Loucy (cell line): ENCODE data around the gene GALNT18.

Source experiments
- H2AFZ ChIP-seq: fragments of 200-600 bp; sonication (generic); 2 replicates; pipeline ENCODE4 v1.6.0; 2016; ENCODE audit warnings: antibody characterized with exemption, mild to moderate bottlenecking, low read length, moderate library complexity
- H3F3A ChIP-seq: fragments of 200-600 bp; 2 replicates; pipeline ENCODE4 v1.6.0; 2016; ENCODE audit warnings: antibody characterized with exemption, low read depth, mild to moderate bottlenecking
- H3K27me3 ChIP-seq: fragments of 200-600 bp; sonication (generic); 2 replicates; pipeline ENCODE4 v1.6.1; 2014; ENCODE audit warnings: low read length, mild to moderate bottlenecking; ENCODE audit not compliant: insufficient read depth, poor library complexity, severe bottlenecking
- H3K36me3 ChIP-seq: fragments of 200-600 bp; sonication (generic); 2 replicates; pipeline ENCODE4 v1.6.1; 2016; ENCODE audit warnings: low read length; ENCODE audit not compliant: insufficient read depth
- H3K4me1 ChIP-seq: fragments of 200-600 bp; sonication (generic); 2 replicates; pipeline ENCODE4 v1.5.1; 2014; ENCODE audit warnings: low read length, mild to moderate bottlenecking; ENCODE audit not compliant: insufficient read depth, poor library complexity, severe bottlenecking
- H3K4me2 ChIP-seq: fragments of 200-600 bp; sonication (generic); 2 replicates; pipeline ENCODE4 v1.6.0; 2014; ENCODE audit warnings: antibody characterized with exemption, low read length, low read depth, mild to moderate bottlenecking; ENCODE audit not compliant: poor library complexity, severe bottlenecking
- H3K4me3 ChIP-seq: fragments of 200-600 bp; sonication (generic); 2 replicates; pipeline ENCODE4 v1.5.1; 2014; ENCODE audit warnings: low read length, mild to moderate bottlenecking, mixed read lengths; ENCODE audit not compliant: poor library complexity, severe bottlenecking
- H3K79me2 ChIP-seq: fragments of 200-600 bp; sonication (generic); 2 replicates; pipeline ENCODE4 v1.6.1; 2014; ENCODE audit warnings: low read length; ENCODE audit not compliant: insufficient read depth
- H3K9ac ChIP-seq: fragments of 200-600 bp; sonication (generic); 2 replicates; pipeline ENCODE4 v1.6.0; 2014; ENCODE audit warnings: mild to moderate bottlenecking, low read depth, low read length, moderate library complexity; ENCODE audit not compliant: poor library complexity, severe bottlenecking
- H3K9me2 ChIP-seq: fragments of 200-600 bp; sonication (generic); replicated peaks from 2 replicates; pipeline ENCODE4 v1.6.1; 2016; ENCODE audit warnings: low read depth, low read length, mixed read lengths
- H3K9me3 ChIP-seq: fragments of 200-600 bp; sonication (generic); 2 replicates; pipeline ENCODE4 v1.6.1; 2014; ENCODE audit warnings: mild to moderate bottlenecking, antibody characterized with exemption, low read length, low read depth; ENCODE audit not compliant: insufficient read depth
- H4K20me1 ChIP-seq: fragments of 200-600 bp; sonication (generic); 2 replicates; pipeline ENCODE4 v1.6.0; 2014; ENCODE audit warnings: antibody characterized with exemption, low read length, mild to moderate bottlenecking; ENCODE audit not compliant: insufficient read depth, poor library complexity, severe bottlenecking
- EZH2phosphoT487 ChIP-seq: fragments of 200-600 bp; IDR thresholded peaks from 2 replicates; pipeline ENCODE4 v1.6.1; 2018; ENCODE audit warnings: antibody characterized with exemption, mild to moderate bottlenecking, moderate library complexity, borderline replicate concordance
- TF ChIP-seq, protein P1 (sequence below): fragments of 200-600 bp; sonication (generic); conservative IDR thresholded peaks from 2 replicates; pipeline ENCODE4 v1.5.1; 2014; ENCODE audit warnings: mild to moderate bottlenecking, antibody characterized with exemption, low read length

The GALNT18 gene

DNA sequence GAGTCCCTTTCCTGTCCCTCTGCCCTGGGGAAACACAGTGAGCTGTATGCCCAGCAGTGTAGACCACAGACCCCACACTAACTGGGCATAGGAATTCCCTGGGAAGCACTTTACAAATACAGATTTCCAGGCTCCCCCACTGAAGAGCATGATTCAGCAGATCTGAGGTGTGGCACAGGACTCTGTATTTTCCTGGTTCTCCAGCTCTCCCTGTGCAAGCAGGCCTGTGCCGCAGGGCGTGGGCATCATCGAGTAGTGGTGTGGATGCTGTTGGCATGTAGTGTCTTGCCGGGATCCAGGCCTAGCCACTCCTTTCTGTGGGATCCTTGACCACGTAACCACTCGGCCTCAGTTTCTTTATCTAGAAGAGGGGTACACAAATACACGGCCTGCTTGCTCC lies 49.9 kb downstream of the GALNT18 start:
- Histone ChIP-seq H3K9me2 (no peaks in the 10 kb centered on the region), H3K79me2 (no peaks in the 10 kb centered on the region), H3K9me3 (no peaks in the 10 kb centered on the region), H3F3A (no peaks in the 10 kb centered on the region), H3K4me3 (no peak overlapping the region), H4K20me1 (no peaks in the 10 kb centered on the region), H3K4me2 (no peak overlapping the region), H3K9ac (no peak overlapping the region), H2AFZ (no peak overlapping the region), H3K36me3 (no peaks in the 10 kb centered on the region), H3K27me3 (no peaks in the 10 kb centered on the region), H3K4me1 (peaks cover 16% of the 10 kb centered on the region)
- no peak for TF ChIP-seq EZH2phosphoT487
- TF ChIP-seq, protein P1, sequence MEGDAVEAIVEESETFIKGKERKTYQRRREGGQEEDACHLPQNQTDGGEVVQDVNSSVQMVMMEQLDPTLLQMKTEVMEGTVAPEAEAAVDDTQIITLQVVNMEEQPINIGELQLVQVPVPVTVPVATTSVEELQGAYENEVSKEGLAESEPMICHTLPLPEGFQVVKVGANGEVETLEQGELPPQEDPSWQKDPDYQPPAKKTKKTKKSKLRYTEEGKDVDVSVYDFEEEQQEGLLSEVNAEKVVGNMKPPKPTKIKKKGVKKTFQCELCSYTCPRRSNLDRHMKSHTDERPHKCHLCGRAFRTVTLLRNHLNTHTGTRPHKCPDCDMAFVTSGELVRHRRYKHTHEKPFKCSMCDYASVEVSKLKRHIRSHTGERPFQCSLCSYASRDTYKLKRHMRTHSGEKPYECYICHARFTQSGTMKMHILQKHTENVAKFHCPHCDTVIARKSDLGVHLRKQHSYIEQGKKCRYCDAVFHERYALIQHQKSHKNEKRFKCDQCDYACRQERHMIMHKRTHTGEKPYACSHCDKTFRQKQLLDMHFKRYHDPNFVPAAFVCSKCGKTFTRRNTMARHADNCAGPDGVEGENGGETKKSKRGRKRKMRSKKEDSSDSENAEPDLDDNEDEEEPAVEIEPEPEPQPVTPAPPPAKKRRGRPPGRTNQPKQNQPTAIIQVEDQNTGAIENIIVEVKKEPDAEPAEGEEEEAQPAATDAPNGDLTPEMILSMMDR, result no peak

DNA sequence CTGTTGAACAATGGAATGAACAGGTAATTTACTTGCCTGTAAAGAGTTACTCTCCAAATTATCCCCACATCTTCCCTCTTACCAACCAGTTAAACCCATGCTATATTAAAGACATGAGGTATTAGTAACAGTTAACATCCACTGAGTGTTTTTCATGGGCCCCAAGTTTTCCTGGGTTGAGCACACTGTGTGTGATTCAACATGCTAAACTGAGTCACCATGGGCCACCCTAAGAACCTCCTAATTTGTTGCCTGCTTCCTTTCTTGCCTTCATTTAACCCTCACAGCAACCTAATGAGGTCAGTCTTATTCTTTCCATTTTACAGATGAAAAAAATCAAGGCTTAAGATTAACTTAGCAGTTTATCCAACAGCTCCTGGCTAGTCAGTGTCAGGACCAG lies 51.0 kb downstream of the GALNT18 start:
- Histone ChIP-seq H3K27me3 (no peaks in the 10 kb centered on the region), H4K20me1 (no peaks in the 10 kb centered on the region), H3F3A (no peaks in the 10 kb centered on the region), H3K4me2 (no peak overlapping the region), H3K79me2 (no peaks in the 10 kb centered on the region), H3K9me2 (no peaks in the 10 kb centered on the region), H3K9ac (no peak overlapping the region), H2AFZ (no peak overlapping the region), H3K4me3 (no peak overlapping the region), H3K36me3 (no peaks in the 10 kb centered on the region), H3K4me1 (peaks cover 13% of the 10 kb centered on the region), H3K9me3 (no peaks in the 10 kb centered on the region)
- no peak for TF ChIP-seq EZH2phosphoT487
- TF ChIP-seq, protein P1, result no peak

DNA sequence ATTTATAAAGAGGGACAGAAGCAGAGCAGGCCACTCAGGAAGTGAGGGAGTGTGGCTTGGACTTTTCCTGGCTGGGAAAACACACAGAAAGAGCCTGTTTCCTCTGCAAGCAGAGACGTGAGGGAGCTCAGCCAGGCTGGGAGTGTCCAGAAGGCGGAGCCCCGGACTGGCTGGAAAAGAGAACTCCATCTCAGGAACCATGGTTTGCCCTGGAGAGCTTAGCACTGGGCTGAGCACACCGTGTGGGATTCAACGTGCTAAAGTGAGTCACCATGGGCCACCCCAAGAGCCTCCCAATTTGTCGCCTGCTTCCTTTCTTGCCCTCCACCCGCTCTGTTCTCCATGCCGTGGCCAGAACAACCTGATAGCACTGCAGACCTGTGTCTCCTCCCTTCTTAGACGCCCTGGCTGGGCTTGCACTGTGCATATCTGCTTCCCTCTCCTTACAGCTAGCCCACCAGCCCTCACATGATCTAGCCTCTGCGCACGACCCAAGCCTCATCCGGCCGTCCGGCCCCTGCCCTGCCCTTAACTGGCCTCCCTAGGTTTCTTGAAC lies 51.8 kb downstream of the GALNT18 start:
- H3K4me3 ChIP-seq, result no peak overlapping the region

More for the DNA sequence above, 51.8 kb downstream of the GALNT18 start:
- Histone ChIP-seq H4K20me1 (no peaks in the 10 kb centered on the region), H3K27me3 (no peaks in the 10 kb centered on the region), H3K36me3 (no peaks in the 10 kb centered on the region), H2AFZ (no peak overlapping the region), H3K9me2 (no peaks in the 10 kb centered on the region), H3K79me2 (no peaks in the 10 kb centered on the region), H3K9me3 (no peaks in the 10 kb centered on the region), H3K9ac (no peak overlapping the region), H3F3A (no peaks in the 10 kb centered on the region), H3K4me2 (no peak overlapping the region), H3K4me1 (peaks cover 13% of the 10 kb centered on the region)
- TF ChIP-seq EZH2phosphoT487, result no peak
- TF ChIP-seq, protein P1, result no peak
